Motor neuron (in vitro differentiated cells): ENCODE measurements around the gene SEMA6D. TPM values are rescaled to one million over a fixed set of nuclear protein-coding genes. Genes with fewer than 3 reads are reported as not detected.
A peak's percentile ranks its signal among the peaks of the same experiment; 100 is the strongest.

Source experiments
- ATAC-seq, 8 experiments: fragments of 200-7000 bp; cut with Tn5 transposase; replicated peaks in 6 of 8; 2 replicates each; pipeline ENCODE4 v1.8.0; 2021; ENCODE audit warnings: mild to moderate bottlenecking in 8 of 8, moderate library complexity in 8 of 8
- H3K27ac ChIP-seq, 2 donors: fragments of 250-450 bp; sonication (Bioruptor Pico); 2 replicates each; pipeline ENCODE4 v1.9.0; 2021; ENCODE audit warnings: antibody characterized with exemption in 2 of 2, mild to moderate bottlenecking in 2 of 2, moderate library complexity in 1 of 2
- H3K4me1 ChIP-seq, 2 donors: fragments of 250-450 bp; sonication (Bioruptor Pico); replicated peaks in 1 of 2; 2 replicates each; pipeline ENCODE4 v1.6.1; 2021; ENCODE audit warnings: antibody characterized with exemption in 2 of 2, mild to moderate bottlenecking in 2 of 2, moderate library complexity in 1 of 2
- H3K4me3 ChIP-seq, 5 donors: fragments of 250-450 bp; sonication (Bioruptor Pico); 2 replicates each; pipeline ENCODE4 v1.9.0; 2021; ENCODE audit warnings: antibody characterized with exemption in 5 of 5, mild to moderate bottlenecking in 5 of 5, moderate library complexity in 4 of 5
- WGBS, 10 experiments: fragments of 450-650 bp; shearing (Covaris generic); methylation state at CpG; one replicate each; pipeline ENCODE4 v1.0.0; 2022; 5-methylcytosine and 5-hydroxymethylcytosine counted together
- in situ Hi-C, 9 experiments: fragments of 400-800 bp; cut with MboI; loops; one replicate each; pipeline ENCODE4 v1.15.0; 2021; ENCODE audit warnings: low sequenced_read_pairs in 9 of 9, low pct_unique_long_range_greater_than_20kb in 2 of 9; ENCODE audit not compliant: unreplicated experiment in 9 of 9
- total RNA-seq, 8 experiments: library from RNA; unstranded; fragments of 300-600 nt; gene quantifications; 2 replicates each; pipeline versions ENCODE4 v1.2.3 to v1.2.4, GENCODE V29; 2022

The SEMA6D gene
- total RNA-seq, 8 experiments from 2014 or later: 27.5 to 322 (median 58.2) TPM

GRCh38 chr15:47696351-47696750 is 21.0 kb upstream of the SEMA6D start:
- in situ Hi-C loops: no loop called here
- Histone ChIP-seq H3K4me1 (peaks cover 6 to 30% of the 10 kb centered on the region in 2 donors), H3K4me3 (no peak overlapping the region), H3K27ac (no peak overlapping the region)
- WGBS, 10 experiments: 47 to 100% (median 83%) methylated on average over 1 to 2 of the region's 2 CpGs; no CpG with 5 or more reads in 3 of the 10 experiments
- no peak for ATAC-seq

- WGBS, 10 experiments: 80 to 100% (median 94%) methylated on average over 5 to 8 of the region's 8 CpGs; no CpG with 5 or more reads in 1 of the 10 experiments
- H3K4me1 ChIP-seq: peaks cover 0 to 8% of the 10 kb centered on the region in 2 donors
- H3K4me3 ChIP-seq: no peak overlapping the region
- ATAC-seq: no peak
- in situ Hi-C loops: no loop called here
- no peak overlapping the region for H3K27ac ChIP-seq
These were observed 11.9 kb upstream of the SEMA6D start for GRCh38 chr15:47705281-47705997.

DNA sequence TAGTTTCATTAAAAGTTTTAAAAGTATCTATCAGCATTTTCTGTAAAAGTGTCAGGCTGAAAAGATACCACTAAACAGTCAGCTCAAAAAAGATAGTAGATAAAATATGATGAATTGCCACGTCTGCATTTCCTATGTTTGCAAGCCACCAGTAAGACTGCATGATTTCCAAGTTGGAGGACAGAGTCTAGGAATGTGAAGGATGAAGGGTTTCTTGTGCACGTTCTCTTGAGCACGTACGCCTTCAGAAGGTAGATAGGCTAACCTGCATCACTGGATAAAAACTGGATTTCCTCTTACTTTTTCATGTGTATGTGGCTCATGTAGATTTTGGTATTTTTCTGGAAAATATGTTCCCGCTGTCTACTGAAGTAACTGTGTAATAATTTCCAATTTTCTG is 9.9 kb upstream of the SEMA6D start:
- in situ Hi-C loops: no loop called here

DNA sequence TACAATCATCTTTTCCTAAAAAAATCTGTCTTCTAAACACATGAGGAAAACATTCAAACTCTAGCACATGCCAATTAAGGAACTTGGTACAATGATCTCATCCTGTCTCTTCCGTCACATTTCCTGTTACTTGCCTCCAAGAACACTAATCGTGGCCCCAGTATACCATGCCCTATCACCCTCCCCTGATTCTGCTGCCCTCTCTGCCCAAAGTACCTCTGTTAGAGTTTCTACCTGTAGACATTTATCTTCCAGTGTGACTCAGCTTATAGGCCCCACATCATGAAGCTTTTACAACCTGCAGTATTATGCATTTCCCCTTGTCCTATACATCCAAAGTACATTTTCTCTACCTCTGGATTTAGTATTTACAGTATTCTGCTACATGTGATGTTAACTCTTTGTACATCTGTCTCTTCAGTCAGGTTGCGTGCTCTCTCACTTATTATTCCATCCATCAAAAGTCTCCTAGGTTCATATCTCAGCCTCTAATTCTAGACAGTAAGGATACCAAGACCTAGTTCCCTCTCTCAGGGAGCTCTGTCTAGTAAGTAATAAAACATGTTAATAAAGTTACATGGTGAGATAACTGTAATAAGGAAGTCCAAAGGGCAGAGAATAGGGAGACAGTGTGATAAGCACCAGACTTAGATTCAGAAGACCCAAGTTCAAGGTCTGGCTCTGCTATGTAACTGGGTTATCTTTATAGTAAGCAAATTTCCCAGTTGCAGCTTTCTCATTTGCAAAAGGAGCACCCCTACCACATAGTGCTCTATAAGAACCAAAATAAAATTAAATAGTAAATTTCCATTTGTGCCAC is 8.9 kb upstream of the SEMA6D start:
- in situ Hi-C loops: no loop called here
- 76 to 100% (median 88%) methylated on average over 1 to 3 of the region's 3 CpGs for WGBS, 10 experiments
- no peak for ATAC-seq
- no peak overlapping the region for H3K27ac ChIP-seq
- H3K4me3 ChIP-seq: no peak overlapping the region
- H3K4me1 ChIP-seq: peaks cover 0 to 8% of the 10 kb centered on the region in 2 donors

More for the DNA sequence above, 9.9 kb upstream of the SEMA6D start:
- no peak overlapping the region for H3K27ac ChIP-seq
- no peak for ATAC-seq
- peaks cover 0 to 8% of the 10 kb centered on the region in 2 donors for H3K4me1 ChIP-seq
- no peak overlapping the region for H3K4me3 ChIP-seq
- 71 to 100% (median 87%) methylated on average over 1 to 5 of the region's 5 CpGs; no CpG with 5 or more reads in 1 of the 10 experiments for WGBS, 10 experiments

GRCh38 chr15:47711655-47712054 is 5.7 kb upstream of the SEMA6D start:
- Histone ChIP-seq H3K27ac (no peak overlapping the region), H3K4me3 (no peak overlapping the region), H3K4me1 (peaks cover 7 to 19% of the 10 kb centered on the region in 2 donors)
- ATAC-seq: no peak
- in situ Hi-C loops: no loop called here

- no peak for ATAC-seq
- no peak overlapping the region for H3K27ac ChIP-seq
- H3K4me3 ChIP-seq: no peak overlapping the region
- in situ Hi-C loops: no loop called here
- 64 to 100% (median 93%) methylated on average over 2 to 7 of the region's 7 CpGs for WGBS, 10 experiments
- peaks cover 7 to 26% of the 10 kb centered on the region in 2 donors for H3K4me1 ChIP-seq
These were observed 1.9 kb upstream of the SEMA6D start for GRCh38 chr15:47715402-47715801.

DNA sequence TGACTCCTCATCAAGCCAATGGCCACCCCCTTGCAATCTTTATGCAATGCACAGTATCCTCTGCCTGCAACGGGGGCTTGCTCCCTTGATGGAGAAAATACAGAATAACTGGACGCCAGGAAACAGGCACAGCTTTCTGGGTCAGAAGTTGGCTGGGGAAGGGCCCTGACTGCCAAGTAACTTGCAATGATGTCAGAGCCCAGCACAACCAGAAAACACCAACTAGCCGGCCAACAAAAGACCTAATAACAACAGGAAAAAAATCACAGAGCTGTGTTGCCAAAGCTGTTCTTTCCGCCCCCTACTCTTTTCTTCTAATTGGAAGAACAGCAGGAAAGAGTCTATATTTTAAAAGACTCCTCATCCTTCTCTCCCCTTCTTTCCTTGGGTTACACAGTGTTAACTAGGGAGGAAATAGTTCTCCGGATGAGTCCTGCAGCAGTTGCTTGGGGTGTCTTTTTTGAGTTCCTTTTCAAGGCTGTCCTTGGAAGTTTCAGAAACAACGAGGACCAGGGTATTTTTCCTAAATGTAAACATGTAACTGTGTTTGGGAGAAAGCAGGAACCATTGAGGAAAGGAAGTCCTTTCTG is 1.4 kb upstream of the SEMA6D start:
- 11 to 47% (median 27%) methylated on average over 1 to 5 of the region's 6 CpGs; no CpG with 5 or more reads in 1 of the 10 experiments for WGBS, 10 experiments
- ATAC-seq: no peak
- Histone ChIP-seq H3K4me1 (peaks cover 8 to 32% of the 10 kb centered on the region in 2 donors), H3K27ac (no peak overlapping the region), H3K4me3 (peak overlapping the region in 4 of 5 donors; percentile 62 to 88 (median 76))
- in situ Hi-C loops: no loop called here

- WGBS, 10 experiments: 5 to 50% (median 29%) methylated on average over 1 to 2 of the region's 2 CpGs
- in situ Hi-C loops: no loop called here
- H3K27ac ChIP-seq: no peak overlapping the region
- peak overlapping the region; percentile 62 to 88 (median 76) for H3K4me3 ChIP-seq
- no peak for ATAC-seq
- H3K4me1 ChIP-seq: peaks cover 14 to 37% of the 10 kb centered on the region in 2 donors
These were observed 789 bp upstream of the SEMA6D start for GRCh38 chr15:47716516-47716915.

DNA sequence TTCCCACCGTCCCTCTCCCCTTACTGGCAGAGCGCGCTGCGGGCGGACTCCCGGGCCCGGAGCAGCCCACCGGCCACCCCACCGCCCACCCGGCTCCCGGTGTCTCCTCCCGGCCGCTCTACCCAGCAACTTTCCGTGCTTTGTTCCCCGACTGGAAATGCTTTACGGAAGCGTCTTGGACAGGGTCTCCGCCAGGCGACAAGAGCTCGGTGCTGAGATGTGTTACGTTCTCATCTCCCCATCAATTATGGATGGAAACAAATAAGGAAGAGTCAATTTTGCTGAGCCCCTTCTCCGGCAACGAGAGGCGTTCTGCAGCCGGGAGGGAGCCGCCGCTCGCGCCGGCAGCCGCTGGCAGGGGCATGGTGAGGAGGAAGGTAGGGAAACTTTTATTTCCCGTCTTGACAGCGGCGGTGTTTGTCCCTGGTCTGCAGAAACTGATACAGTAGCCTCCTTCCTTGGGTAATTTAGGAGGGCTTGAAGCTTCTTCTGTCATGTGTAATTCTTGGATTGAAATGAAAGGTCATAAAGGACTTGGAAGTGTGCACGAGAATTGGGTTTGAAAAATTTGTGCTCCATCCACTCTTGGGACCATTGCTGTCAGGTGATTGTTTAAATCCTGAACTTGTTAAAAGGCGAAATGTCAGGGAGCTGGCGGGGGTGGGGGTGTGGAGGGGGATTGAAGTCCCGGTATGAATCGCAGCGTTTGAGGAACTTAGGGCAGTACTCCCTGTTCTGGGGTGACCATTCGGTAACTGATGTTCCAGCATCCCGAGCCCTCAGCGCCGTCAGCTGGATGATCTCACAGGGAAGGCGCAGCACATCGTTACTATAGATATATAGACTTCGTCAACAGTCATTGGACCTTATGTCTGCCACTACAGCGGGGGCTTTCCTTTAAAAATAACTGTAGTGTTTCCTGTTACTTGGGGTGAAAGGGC is 1.5 kb downstream of the SEMA6D start:
- in situ Hi-C loops: no loop called here
- peak in 1 of 8 experiments; percentile 5 for ATAC-seq
- Histone ChIP-seq H3K4me3 (peak overlapping the region; percentile 62 to 88 (median 76)), H3K4me1 (peaks cover 22 to 45% of the 10 kb centered on the region in 2 donors), H3K27ac (peak overlapping the region; percentile 77 to 78)
- WGBS, 10 experiments: 0 to 80% (median 2%) methylated on average over 1 to 19 of the region's 48 CpGs; no CpG with 5 or more reads in 3 of the 10 experiments

- in situ Hi-C loops: no loop called here
- no peak for ATAC-seq
- peak overlapping the region; percentile 62 to 88 (median 76) for H3K4me3 ChIP-seq
- no peak overlapping the region for H3K27ac ChIP-seq
- H3K4me1 ChIP-seq: peaks cover 22 to 45% of the 10 kb centered on the region in 2 donors
These were observed 2.4 kb downstream of the SEMA6D start for GRCh38 chr15:47719730-47720129.

DNA sequence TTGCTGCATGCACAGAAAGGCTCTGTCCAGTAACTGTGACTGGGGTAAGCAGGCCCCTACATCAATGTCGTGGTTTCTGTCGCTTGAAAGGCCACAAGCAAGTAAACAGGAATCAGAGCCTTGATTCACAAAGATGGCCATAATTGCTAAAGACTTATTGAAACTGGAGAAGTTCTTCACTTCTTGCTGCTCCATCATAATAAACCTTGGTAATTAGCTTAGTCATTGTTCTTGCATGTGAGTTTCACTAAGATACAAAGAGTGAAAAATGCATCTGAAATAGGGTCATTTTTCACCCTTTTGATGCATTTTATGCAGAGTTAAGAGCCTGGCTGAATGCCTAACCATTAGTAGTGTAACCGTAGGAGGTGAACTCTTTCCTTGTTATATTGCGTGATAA is 3.2 kb downstream of the SEMA6D start:
- peak overlapping the region; percentile 62 to 88 (median 76) for H3K4me3 ChIP-seq
- peaks cover 21 to 45% of the 10 kb centered on the region in 2 donors for H3K4me1 ChIP-seq
- no peak for ATAC-seq
- in situ Hi-C loops: no loop called here
- WGBS, 10 experiments: 7 to 74% (median 20%) methylated on average over 2 to 4 of the region's 4 CpGs; no CpG with 5 or more reads in 1 of the 10 experiments
- H3K27ac ChIP-seq: no peak overlapping the region

- no peak overlapping the region for H3K27ac ChIP-seq
- in situ Hi-C loops: no loop called here
- peak overlapping the region in 3 of 5 donors; percentile 62 to 88 (median 76) for H3K4me3 ChIP-seq
- WGBS, 10 experiments: 0 to 86% (median 9%) methylated on average over 1 to 4 of the region's 4 CpGs
- ATAC-seq: peak in 3 of 8 experiments; percentile 11 to 22 (median 19)
- peaks cover 15 to 34% of the 10 kb centered on the region in 2 donors for H3K4me1 ChIP-seq
These were observed 4.4 kb downstream of the SEMA6D start for GRCh38 chr15:47721676-47722075.
